NCI-H2196 (cell line): ENCODE measurements around the gene TMEM119.
"Not testable (repeated sequence)": the region's sequence is repeated elsewhere in the genome, so short reads cannot be mapped to it uniquely, and the experiment has no call there.

Source experiments
- DNase-seq: peaks from one replicate; lab custom pipeline; 2025; ENCODE audit not compliant: unreplicated experiment; lab: John Stamatoyannopoulos, UW

Gene TMEM119

DNA sequence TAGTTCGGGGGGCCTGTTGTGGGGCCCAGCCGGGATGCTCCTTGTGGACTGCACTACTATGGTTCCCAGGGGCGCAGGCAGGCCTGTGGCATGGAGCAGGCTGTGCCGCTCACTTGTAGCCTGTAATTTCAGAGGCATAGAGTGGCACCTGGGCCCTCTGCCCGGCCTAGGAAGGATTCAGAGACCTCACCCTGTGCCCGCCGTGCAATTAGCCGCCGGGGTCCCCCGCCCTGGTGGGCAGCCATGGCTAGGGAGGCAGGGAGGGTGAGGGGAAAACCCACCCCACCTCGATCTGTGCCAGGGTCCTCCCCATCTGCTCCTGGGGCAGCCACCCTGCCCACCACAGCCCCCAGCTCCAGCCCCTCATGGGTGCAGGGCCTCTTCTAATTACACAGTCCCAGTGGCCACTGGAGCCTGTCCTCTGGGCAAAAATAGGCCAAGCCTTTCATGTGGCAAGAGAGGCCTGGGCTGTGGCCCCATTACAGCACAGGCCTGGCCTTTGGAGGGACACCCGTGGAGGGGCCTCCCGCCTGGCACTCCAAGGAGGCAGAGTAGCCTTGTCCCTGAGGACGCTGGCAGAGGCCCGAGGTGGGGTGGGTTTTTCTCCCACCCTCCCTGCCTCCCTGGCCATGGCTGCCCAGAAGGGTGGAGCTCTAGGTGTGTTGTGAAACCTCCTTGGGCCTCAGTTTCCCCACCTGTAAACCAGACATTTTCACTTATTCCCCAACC lies 5.3 kb upstream of the TMEM119 start:
- DNase-seq = no peak

DNA sequence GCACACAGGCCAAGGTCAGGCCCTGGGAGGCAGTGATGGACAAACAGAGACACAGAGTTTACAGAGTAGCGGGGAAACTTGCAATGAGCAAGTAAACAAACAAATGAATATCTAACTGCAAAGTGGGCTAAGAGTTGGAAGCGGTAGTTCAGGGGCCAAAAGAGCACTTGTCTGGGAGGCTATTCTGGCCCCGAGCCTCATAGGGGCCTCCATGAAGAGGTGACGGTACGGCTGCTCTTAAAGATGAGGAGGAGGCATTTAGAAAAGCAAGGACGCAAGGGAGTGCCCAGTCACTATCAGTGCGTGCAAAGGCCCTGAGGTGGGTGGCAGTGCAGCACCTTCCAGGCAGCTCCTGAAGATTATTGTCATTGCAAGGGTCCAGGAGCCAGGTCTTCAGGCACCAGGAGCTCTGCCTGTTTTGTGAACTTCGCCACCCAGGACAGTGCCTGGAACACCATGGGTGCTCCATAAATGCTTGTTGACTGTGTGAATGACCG lies 4.4 kb upstream of the TMEM119 start:
- DNase-seq = no peak

DNA sequence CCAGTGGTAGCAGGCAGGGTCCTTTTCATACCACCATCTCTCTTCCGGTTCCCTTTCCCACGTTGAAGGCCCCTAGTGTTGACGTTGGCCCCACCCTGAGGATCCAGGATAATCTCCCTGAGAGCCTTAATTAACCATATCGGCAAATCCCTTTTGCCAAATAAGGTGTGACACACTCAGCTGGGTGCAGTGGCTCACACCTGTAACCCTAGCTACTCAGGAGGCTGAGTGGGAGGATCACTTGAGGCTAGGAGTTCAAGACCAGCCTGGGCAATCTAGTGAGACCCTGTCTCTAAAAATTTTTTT lies 2.8 kb upstream of the TMEM119 start:
- no peak for DNase-seq

DNA sequence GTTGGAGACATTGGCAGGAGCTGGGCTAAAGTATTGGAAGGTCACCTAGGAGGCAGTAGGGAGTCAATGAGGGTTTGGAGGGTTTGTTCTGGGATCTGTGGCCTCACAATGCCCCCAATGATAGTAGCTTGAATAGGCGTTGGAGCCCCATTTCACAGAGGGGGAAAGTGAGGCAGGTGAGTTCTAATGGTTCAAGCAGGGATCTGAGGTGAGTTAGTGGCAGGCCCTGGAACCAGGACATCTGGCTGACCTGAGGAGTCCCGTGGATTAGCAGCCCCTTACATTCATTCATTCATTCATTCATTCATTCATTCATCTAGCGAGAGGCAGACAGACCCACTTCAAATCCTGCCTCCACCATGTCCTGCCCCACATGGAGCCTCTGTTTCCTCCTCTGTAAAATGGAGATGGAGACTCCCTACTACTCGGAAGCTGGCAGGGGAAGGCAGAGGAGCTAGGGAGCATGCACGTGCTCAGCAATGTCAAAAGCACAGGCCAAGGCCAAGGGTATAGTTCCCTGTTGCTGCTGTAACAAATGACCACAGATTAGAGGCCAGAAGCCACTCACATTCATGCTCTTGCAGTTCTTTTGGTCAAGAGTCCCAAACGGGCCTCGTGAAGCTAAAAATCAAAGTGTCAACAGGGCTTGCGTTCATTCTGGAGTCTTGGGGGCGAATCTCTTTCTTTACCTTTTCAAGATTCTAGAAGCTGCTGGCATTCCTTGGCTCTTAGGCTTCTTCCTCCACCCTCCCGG lies 2.2 kb upstream of the TMEM119 start:
- DNase-seq = no peak

DNA sequence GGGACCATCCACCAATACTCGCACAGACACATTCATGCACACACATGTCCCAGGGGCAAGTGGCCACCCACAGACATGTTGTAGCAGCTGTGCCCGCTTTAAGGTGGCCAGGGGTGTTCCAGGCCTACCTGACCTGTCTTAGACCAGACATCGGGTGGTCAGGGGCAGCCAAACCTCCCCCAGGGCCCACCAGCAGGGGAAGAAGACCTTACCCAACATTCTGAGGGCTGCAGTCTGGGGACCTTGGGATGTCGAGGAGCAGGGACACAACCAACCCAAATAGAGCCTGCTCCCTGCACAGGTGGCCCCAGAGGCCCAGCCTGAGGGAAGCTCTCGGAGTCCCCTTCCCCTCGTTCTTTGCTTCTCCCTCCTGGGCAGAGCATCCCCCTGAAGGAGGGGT lies 1.7 kb upstream of the TMEM119 start:
- DNase-seq = no peak

DNA sequence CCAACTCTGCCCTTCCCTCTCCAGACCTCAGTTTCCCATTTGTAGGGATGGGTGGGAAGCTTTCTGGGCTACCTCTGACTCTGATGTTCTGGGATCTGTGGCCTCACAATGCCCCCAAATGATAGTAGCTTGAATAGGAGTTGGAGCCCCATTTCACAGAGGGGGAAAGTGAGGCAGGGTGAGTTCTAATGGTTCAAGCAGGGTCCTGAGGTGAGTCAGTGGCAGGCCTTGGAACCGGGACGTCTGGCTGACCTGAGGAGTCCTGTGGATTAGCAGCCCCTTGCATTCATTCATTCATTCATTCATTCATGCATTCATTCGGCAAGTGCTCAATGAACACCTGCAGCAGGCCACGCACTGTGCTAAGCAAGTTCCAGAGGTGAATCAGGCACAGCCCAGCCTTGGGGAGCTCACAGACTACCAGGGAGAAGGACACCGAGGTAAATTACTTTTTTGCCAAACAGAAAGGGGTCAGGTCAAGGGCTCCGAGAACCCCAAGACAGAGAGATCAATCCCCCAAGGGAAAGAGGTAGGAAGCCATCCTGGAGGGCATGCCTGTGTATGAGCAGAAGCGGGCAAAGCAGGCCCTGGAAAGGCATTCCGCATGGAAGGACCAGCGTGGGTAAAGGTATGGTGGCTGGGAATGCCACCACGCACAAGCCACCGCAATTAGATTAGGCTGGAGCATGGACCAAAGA lies 818 bp upstream of the TMEM119 start:
- DNase-seq = no peak

DNA sequence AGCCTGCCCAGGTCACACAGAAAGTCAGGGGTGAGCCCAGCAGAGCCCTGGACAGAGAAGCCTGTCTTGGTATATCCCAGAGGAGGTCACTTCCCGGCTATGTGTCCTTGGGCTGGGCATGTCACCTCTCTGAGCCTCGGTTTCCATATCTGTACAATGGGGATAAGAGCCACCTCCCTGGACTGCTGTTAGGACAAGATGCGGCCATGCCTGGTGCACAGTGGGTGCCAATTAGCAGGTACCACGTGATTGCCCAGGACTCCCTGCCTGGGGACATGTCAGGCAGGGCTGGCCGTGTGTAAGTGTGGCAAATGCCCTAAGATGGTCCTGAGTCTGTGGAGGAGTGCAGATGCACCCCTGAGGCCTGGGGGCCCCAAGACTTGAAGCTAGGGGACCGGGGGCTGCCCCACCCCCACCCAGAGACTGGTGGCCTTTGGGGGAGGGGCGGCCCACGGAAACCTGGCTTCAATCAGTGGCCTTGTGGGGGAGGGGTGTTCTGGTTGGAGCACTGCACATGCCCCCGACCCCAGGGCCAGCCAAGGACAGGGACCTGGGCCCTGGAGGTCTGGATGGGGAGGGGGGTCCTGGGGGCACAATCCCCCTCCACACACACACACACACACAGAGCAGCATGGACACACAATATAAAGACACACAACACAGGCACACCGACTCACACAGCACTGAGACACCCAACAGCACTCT lies 878 bp downstream of the TMEM119 start:
- no peak for DNase-seq

DNA sequence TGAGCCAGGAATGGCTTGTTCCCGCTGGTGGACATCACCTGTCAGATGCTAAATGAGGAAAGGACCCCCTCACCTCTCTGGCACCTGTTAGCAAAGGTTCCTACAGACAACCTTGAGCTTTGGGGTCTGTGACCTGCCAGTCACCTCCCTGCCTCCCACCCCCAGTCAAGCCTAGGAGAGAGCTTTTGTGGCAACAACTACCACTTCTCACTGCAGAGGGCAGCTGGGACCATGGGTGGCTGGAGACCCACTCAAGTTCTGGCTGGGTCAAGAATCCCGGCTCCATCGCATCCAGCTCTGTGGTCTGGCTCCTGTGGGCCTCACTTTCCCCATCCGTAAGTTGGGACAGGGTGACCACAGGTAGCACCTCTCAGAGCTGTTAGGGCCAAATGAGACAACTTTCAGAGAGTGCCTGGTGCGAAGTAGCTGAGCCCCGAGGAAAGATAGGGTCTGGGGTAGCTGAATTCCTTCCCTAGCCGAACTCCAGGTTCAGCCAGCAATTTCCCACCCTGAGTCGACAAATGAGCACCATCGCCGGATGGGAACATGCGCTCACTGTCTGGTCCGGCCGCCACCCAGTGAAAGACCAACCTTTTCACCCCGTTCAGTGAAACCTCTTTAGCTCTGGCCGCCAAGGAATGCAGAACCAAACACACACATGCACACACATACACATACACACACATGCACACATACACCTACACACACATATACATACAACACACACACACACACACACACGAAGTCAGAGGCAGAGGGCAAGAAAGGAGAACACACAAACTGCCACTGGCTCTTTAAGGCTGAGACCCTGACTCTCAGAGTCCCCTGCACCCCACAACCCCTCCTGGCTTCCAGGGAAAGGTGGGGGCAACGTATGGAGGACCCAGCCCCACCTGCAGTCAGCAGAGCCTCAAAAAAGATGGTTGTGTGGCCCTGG lies 1.9 kb downstream of the TMEM119 start:
- DNase-seq = no peak

DNA sequence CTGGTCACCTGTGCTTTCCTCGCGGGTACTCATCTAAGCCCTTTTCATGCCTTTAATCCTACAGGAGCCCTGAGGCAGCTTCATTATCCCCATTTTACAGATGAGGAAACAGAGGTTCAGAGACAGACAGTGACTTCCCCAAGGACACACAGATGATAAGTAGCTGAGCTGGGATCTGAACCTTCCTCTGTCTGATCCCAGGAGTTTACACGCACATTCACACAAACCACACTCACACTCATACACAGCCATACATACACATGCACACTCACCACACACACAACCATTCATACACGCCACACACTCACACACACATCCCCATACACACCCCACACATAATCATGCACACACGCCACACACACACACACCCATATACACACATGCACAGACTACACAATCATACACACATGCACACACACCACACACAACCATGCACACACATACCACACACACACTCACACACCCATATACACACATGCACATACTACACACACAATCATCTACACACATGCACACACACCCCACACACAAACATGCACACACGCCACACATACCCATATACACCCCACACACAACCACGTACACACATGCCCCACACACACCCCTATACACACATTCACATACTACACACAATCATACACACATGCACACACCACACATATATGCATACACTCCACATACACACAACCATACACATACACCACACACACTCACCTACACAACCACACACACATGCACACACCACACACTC lies 2.7 kb downstream of the TMEM119 start:
- DNase-seq = no peak

DNA sequence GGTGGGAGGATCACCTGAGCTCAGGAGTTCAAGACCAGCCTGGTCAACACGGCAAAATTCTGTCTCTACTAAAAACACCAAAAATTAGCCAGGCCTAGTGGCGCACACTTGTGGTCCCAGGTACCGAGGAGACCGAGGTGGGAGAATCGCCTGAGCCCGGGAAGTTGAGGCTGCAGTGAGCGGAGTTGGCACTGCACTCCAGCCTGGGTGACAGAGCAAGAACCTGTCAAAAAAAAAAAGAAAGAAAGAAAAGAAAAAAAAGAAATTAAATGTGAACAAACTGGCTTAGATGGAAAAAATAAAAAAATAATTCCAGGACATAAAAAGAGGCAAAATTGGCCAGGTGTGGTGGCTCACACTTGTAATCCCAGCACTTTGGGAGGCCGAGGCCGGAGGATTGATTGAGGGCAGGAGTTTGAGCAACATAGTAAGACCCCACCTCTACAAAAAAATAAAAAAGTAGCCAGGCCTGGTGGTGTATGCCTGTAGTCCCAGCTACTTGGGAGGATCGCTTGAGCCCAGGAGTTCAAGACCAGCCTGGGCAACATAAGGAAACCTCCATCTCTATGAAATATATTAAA lies 3.5 kb downstream of the TMEM119 start:
- no peak for DNase-seq

DNA sequence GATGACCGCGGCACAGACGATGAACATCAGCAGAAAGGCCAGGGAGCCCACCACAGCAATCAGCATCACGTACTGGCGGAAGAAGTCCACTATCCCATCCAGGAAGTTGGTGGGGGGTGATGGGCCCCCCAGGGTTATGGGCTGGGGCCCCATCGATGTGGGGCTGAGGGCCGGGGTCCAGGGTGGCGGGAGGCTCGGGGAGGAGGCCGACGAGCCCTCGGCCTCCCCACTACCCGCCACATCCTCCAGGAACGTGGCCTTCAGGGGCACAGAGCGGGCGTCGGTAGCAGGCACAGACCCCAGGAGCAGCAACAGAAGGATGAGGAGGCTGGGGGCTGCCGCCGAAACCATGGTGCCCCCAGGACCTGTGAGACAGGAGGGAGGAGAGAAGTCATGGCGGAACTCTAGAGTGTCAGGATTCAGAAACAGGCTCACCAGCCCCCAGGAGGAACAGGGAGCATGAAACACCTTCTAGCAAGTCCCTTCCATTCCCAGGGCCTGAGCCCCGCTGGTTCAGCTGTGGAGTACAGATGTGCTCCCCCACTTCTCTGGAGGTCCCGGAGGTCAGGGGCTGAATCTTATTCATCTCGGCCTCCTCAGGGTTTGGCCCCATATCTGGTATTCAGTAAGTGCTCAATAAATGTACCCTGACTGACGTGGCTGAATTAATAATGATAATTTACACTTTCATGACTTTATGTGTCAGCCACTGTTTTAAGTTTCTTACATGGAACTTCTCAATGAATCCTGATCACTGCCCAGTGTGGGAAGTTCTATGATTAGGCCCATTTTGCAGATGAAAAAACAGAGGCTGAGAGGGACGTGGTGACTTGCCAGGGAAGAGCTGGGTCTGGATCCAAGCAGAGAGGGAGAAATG lies 5.6 kb downstream of the TMEM119 start:
- DNase-seq = no peak

DNA sequence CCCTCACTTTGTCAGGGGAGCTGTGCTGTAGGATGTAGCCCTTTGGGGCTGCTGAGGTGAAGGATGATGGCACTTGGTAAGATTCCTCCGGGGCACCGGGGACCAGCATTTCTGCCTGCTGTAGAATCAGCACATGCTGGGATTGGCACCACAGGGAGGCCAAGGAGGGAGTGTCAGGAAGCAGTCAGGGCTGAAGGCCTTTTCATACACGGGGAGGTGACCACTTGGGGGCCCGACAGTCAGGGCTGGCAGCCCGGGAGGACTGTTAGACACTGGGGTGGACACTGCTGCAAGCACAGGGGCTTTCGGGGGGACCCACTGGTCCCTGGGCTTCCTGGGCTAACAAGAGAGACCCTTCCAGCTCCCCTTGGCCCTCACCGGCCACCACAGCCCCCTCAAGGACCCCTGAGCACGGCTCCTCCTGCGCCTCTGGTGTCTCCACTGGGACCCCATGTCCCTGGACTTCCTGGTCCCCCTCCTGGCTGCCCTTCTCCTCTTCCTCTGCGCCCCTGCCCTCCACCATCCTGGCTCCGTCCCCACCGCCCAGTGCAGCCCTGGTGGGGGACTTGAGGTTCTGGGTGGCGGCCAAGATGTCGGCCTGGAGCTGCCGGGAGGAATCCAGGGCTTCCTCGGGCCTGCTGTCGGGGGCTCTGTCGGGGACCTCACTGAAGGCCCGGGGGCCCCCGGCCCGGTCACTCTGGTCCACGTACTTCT lies 6.5 kb downstream of the TMEM119 start:
- no peak for DNase-seq

DNA sequence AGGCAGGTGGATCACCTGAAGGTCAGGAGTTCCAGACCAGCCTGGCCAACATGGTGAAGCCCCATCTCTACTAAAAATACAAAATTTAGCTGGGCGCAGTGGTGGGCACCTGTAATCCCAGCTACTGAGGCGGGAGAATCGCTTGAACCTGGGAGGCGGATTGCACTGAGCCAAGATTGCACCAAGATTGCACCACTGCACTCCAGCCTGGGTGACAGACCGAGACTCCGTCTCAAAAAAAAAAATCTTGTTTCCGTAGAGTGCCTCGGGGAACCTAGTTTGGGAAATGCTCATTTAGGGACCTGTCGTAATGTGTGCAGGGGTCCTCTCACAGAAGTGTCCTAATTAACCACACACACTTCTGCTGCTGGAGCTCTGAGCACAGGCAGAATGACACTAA lies 7.4 kb downstream of the TMEM119 start:
- not testable (repeated sequence) for DNase-seq

DNA sequence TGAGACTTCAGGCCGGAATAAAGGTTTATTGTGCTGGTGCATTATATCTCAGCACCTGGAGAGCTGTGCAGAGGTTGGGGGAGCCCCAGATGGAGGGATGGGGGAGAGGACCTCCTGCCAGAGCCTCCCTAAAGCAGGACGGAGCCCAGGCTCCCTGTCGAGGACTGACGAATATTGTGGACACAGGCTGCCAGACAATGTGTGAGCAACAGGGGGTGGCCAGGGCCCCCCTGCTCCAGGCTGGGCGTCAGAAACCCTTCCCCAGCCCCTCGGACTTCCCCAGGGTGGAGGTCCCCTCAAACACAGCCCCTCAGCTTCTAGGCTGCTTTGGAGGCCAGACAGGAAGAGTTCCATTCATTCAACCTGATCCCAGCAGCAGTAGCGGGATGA lies 8.0 kb downstream of the TMEM119 start:
- no peak for DNase-seq

DNA sequence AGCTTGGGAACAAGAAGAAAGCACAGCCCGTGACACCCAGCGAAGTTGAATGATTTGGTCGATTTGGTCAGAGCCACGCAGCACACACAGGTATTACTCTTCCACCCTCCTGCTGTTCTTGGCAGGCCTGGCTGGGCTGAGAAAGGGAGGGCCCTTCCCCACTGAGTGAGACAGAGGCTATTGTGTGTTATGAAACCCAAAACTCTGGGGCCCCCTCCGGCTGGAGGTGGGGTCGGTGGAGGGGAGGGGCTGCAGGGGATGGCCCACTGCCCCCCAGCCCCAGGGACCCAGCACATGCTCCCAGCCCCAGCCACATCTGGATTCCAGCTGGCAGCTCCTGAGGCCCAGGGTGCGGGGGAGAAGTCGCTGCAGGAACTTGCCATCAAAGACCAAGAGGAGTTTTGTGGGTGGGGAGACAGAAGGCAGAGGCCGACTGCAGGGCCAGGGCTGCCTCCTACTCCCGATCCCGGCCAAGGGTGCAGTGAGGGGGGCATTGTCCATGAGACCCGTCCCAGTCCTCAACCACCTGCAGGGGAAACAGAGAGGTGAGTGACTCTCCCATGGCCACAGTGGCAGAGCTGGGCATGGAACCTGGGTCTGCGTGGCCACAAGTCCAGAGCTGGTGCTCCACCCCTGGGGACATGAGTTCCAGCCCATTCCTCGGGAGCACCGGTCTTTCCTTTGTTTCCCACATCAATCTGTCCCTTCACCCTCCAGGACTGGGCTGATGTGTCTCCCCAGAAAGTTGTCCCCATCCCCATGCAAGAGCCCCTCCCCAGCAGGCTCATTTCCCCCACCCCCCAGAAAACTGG lies 8.7 kb downstream of the TMEM119 start:
- no peak for DNase-seq

DNA sequence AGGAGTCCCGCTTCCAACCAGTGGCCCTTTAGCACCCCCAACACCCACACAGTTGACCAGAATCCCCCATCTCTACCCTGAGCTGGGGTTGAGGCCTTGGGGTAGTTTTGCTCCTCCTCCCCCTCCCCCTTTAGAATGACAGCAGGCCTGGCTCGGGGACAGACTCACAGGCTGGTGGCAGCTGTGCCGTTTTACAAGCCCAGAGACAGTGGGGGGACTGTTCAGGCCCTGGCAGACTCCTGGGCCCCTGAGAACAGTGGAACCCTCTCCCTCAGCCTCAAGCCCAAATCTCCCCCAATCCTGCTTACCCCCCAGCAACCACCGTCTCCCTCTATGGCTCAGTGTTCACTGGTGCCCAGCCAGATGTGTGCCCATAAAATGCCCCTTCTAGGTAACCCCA lies 10.1 kb downstream of the TMEM119 start:
- DNase-seq = no peak

DNA sequence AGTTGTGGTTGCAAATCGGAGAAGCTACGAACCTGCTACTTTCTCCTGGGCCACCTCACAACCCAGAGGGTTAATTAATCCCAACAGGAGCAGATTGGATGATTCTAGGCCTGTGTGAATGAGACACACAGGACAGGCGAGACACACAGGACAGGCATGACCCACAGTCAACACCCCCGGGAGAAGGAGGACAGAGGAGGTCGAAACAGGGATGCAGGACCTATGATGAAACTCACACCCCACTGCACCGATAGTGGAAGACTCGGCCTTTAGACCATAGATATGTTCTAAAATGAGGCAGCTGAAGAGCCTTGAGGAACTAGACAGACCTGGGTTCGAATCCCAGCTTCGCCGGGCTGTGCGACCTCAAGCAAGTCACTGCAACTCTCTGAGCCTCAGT lies 11.6 kb downstream of the TMEM119 start:
- no peak for DNase-seq
